ENCODE measurements around the gene CYB561.

CYB561 gene, protein sequence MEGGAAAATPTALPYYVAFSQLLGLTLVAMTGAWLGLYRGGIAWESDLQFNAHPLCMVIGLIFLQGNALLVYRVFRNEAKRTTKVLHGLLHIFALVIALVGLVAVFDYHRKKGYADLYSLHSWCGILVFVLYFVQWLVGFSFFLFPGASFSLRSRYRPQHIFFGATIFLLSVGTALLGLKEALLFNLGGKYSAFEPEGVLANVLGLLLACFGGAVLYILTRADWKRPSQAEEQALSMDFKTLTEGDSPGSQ

DNA sequence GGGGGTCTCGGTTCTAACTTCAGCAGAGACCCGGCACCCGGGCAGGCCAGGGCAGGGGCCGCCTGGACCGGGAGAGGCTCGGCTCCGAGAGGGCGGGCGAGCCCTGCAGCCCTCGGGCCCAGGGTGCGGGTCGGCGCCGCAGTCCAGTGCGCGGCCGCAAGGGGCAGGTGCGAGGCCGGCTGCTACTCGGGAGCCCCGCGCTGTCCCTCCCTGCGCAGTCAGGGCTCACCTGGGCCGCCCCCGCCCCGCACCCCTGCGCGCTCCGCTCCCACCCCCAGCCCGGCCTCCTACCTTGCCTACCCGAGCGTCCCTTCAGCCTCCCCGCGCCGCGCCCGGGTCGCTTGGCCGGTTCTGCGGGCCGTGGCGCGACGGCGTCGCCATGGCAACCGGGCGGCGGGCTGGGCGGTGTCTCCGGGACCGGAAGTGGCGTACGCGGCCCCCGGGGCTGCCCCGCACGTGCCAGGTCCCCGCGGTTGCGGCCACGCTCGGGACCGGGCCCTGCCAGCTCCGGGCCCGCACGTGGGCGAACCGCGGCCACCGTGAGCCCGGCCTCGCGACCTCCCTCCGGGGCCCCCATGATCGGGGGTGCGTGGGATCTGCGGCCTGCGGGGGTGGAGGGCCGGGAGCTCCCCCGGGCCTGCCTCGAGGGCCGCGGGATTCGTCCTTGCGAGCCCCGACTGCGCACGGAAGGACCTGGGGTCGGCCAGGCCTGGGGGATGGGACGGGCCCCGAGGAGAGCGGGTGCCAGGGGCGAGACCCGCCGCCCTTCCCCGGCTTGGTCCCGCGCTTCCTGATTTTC lies at the start of gene CYB561:
CYB561 (minus strand) TSS at position 353 of the 799 bp plus-strand sequence. CDS start 8,759 bp downstream, outside the sequence.
- no peak for DNase-seq (ENCODE audit: low spot score)
- H3K27ac ChIP-seq: peak within 1 kb of the TSS; percentile 31 to 88
- TF ChIP-seq, protein P1, sequence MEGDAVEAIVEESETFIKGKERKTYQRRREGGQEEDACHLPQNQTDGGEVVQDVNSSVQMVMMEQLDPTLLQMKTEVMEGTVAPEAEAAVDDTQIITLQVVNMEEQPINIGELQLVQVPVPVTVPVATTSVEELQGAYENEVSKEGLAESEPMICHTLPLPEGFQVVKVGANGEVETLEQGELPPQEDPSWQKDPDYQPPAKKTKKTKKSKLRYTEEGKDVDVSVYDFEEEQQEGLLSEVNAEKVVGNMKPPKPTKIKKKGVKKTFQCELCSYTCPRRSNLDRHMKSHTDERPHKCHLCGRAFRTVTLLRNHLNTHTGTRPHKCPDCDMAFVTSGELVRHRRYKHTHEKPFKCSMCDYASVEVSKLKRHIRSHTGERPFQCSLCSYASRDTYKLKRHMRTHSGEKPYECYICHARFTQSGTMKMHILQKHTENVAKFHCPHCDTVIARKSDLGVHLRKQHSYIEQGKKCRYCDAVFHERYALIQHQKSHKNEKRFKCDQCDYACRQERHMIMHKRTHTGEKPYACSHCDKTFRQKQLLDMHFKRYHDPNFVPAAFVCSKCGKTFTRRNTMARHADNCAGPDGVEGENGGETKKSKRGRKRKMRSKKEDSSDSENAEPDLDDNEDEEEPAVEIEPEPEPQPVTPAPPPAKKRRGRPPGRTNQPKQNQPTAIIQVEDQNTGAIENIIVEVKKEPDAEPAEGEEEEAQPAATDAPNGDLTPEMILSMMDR (IDR thresholded peaks at IDR 0.05): peak; percentile 39

DNA sequence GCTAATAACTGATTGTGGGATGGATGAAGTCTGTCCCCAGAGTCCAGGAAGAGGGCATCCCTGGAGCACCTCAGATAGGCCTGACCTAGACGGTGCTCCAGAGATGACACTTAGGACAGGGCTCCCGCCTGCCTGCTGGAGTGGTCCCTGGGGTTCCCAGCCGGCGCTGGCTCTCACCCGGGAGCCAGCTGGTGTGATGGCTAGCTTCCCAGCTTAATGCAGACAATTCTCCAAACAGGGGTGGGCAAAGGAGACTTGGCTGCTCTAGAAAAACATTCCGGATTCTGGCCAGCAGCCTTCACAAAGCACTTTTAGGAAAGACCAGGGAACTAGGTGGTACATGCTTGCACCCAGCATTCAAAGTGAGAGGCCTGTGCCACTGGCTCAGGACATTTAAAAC lies 49.4 kb upstream of the CYB561 start:
- Histone ChIP-seq H3K4me3 (no peak overlapping the region), H3K27ac (no peak overlapping the region)
- DNase-seq (ENCODE audit: low spot score): no peak
- TF ChIP-seq, protein P1 (IDR thresholded peaks at IDR 0.05): no peak

More for the DNA sequence above, at the start of gene CYB561:
- peak within 1 kb of the TSS; percentile 79 for H3K4me3 ChIP-seq

DNA sequence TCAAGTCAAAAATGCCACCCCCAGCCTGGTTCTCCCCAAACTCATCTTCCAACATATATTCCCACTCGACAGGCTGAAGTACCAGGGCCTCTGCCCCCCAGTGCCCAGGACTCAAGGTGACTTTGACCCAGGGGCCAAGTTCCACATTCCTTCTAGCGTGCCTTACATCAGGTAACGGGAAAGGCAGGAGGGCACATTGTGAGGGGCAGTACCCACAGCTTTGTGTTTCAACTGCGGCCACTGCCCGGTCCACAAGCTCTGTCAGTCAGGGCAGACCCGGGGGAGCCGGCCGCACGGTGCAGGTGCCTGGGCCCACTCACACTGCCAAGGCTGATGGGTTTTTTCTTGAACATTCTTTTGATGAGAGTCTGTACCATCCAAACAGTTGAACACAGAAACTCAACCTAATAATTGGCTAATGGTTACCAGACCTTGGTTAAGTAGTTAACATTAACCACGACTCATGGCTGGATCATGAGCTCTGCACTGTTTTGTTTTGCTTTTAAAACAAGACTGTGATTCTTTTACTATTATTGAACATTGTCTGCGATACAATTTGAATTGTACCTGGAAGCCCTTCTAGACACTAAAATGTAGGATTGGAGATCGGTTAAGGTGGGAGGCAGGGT lies 48.3 kb upstream of the CYB561 start:
- no peak overlapping the region for H3K4me3 ChIP-seq
- TF ChIP-seq, protein P1 (IDR thresholded peaks at IDR 0.05): no peak
- H3K27ac ChIP-seq: no peak overlapping the region
- DNase-seq (ENCODE audit: low spot score): no peak

DNA sequence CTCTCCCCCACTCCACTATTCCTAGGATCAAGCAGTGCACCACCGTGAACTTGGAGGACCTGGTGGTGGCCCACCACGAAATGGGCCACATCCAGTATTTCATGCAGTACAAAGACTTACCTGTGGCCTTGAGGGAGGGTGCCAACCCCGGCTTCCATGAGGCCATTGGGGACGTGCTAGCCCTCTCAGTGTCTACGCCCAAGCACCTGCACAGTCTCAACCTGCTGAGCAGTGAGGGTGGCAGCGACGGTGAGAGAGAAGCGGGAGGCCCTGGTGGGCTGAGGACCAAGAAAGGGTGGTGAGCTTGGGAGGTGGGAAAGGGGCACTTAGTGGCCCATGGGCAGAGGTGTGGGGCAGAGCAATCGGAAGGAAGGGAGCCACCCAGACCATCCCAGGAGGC lies 47.3 kb upstream of the CYB561 start:
- no peak overlapping the region for H3K4me3 ChIP-seq
- TF ChIP-seq, protein P1 (IDR thresholded peaks at IDR 0.05): no peak
- no peak for DNase-seq (ENCODE audit: low spot score)
- no peak overlapping the region for H3K27ac ChIP-seq

DNA sequence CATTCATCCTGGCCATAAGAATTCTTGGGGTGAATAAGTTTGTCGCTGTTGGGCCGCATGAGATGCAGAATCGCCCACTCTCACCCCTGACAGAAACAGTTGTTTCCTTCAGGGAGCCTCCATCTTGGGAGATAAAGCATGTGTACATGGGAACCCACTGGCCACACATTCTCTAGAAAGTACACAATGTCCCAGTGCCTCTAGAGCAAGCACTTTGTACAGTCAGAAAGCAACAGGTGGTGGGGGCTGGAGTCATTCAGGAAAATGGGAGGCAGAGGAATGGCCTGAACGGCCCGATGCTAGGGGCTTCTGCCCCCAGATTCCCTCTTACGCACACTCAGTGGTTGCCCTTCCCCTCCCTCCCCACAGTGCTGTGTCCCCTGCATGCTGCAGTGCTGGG lies 46.8 kb upstream of the CYB561 start:
- Histone ChIP-seq H3K27ac (no peak overlapping the region), H3K4me3 (no peak overlapping the region)
- DNase-seq (ENCODE audit: low spot score): no peak
- TF ChIP-seq, protein P1 (IDR thresholded peaks at IDR 0.05): no peak

DNA sequence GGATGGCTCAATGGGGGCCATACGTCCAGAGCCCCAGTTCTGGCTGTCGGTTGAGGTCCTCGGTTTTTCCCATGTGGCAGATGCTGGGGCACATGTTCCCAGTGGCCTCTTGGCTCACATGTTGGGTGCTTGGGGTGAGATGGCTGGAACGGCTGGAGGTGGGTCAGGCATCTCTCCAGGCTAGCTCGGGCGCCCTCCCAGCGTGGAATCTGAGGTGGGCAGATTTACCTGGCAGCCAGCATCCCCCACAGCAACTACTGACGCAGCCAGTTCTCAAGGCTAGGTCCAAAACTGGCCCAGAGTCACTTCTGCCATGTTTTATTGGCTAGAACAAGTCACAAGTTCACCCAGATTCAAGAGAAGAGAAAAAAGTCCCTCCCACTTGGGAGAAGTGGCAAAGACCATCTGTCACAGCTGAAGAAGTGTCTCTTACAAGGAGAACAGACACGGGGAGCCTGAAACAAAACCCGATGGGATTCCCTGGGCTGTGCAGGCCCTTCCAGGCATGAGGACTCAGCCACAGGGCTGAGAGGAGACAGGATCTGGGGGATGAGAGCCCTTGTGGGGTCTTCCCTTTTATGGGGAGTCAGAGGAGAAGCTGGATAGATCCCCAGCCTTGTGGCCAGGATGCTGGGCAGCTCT lies 46.0 kb upstream of the CYB561 start:
- DNase-seq (ENCODE audit: low spot score): no peak
- TF ChIP-seq, protein P1 (IDR thresholded peaks at IDR 0.05): no peak
- Histone ChIP-seq H3K4me3 (no peak overlapping the region), H3K27ac (no peak overlapping the region)

Measured in coronary artery (tissue), 2 donors.